T-helper 2 cell (primary cell): ENCODE measurements around the gene KMT2E.

Source experiments
- DNase-seq, 5 experiments: peaks; one replicate each; pipeline versions ENCODE4 v3.0.0 to v3.0.0-alpha.2; 2012 to 2022

KMT2E gene

DNA sequence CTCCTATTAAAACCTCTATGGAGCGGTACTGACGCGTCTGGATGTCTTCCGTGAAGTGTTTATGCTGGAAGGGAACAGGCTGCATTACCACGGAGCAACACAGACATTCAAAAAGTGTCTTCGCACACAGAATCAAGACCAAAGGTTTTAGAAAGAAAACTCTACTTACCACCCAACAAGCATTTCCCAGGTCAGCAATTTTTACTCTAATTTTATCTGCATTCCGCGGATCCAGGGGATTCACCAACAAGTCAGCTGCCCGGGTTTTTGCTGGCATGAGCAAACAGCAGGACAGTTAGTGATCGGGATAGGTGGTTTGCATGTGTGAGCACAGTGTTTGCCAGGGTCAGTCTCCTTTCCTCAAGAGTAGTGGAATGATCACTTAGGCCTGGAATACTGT is 118.8 kb downstream of the KMT2E start:
- DNase-seq: no peak

DNA sequence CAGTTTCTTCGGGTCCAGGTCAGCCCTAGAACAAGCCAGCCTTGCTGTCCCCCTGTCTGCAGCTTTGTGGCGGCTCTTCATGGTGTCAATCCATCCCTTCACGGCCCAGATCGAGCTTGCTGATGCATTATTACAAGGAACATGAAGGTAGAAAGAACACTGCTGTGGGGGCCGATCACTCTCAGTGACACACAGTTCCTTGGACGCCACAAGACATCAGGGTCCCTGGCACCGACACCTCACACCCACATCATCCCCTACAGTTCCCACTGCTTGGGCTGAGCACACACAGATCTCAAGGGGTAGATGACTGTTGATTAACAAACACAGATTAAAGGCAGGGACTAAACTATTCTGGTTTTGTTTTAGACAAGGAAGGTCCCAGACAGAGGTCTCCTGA is 119.4 kb downstream of the KMT2E start:
- DNase-seq: no peak

DNA sequence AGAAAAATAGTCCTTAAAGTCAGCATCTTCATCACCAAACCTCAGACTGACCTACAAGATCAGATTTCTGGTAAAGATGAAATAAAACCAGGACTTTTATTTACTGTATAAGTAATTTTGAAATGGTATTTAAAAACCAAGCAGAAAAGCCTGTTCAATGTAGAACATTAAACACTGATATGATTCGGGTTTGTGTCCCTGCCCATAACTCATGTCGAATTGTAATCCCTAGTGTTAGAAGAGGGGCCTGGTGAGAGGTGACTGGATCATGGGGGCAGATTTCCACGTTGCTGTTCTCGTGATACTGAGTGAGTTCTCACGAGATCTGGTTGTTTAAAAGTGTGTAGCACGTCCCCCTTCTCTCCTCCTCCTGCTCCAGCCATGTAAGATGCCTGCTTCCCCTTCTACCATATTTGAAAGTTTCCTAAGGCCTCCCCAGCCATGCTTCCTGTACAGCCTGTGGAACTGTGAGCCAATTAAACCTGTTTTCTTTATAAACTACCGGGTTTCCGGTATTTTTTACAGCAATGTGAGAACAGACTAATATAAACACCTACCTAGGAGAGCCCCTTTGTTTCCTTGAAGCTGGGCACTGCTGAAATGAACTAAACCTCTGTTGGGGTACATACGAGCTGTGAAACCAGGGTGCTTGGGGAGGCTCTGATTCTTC is 120.1 kb downstream of the KMT2E start:
- no peak for DNase-seq

DNA sequence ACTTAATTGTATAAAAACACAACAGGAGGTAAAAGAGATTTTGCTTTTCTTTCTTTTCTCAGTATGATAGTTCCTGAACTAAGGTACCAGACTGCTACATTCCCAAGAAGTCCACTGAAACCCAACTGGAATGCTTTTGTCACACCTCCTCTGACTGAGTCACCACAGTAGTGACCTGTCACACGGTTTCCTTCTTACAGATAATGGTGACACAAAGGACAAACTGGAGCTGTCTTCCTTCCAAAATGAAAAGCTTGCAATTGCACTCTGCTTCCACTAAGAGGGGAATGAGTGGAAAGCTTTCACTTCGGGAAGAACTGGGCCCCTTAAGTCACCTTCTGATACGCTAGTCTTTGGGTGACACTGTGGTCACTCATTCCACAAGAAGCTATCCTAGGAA is 122.2 kb downstream of the KMT2E start:
- no peak for DNase-seq

DNA sequence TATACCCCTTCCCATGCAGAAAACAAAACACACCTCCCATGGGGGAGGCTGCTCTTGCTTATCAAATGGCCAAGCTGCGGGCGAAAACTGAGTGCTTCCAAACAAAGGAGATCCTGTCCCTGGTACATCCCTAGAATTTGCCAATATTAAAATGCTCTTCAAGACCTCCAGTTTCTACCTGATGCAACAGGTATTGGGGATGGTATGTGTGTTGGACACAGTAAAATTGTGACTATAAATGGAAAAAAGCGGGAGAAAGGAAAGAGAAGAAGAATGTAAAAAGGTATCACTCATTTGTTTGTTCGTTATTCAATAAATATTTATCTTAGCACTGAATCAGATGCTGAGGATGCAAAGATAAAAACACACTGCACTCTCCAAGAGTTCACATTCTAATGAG is 123.9 kb downstream of the KMT2E start:
- no peak for DNase-seq

DNA sequence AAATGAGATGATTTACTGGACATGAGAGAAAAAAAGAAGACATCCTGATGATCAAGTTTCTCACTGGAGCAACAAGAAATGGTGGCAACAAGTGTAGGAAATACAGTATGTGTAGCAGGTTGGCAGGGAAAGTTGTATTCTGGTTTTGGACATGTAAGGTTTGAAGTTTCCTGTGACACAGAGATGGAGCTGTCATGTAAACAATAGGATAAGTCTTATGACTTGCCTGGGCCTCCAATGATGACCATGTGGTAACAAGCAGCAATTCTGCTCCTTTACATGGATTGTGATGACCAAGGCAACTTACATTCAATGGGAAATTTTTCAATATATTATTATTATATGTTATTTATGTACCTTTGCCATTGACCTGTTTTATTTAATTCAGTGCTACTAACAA is 125.4 kb downstream of the KMT2E start:
- DNase-seq: no peak

DNA sequence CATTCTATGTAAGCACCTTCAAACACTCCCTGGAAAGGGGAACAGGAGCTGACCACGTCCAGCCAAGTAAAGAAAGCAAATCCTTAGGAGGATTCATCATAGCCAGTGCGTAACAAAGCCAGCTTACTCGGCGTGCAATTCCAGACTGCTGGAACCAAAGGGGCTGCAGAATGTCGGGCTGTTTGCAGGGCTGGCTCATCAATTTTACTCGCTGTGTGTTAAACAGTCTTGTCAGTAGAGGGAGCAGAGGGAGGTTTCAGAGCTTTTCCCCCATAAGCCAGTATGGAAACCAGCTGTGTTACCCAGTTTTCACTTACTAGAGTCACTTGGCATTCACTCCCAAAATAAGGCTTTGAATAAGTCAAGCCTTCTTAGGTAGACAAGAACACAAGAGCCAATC is 127.1 kb downstream of the KMT2E start:
- no peak for DNase-seq

DNA sequence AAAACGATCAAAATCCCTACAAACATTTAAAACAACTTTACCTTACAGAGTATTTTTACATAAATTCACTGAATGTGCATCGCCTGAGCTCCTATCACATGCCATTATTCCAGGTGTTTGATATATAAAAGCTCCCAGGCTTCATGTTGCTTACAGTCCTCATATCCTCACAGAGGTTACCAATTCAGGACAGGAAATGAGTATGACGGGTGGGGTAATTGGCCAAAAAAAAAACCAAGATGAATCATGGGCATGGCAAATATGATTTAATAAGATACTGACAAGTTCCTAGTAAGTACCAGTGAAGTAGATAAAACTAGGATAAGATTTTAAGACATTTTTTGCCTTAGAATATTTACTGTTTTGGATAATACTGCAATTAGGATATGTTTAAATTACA is 135.8 kb downstream of the KMT2E start:
- DNase-seq: no peak

DNA sequence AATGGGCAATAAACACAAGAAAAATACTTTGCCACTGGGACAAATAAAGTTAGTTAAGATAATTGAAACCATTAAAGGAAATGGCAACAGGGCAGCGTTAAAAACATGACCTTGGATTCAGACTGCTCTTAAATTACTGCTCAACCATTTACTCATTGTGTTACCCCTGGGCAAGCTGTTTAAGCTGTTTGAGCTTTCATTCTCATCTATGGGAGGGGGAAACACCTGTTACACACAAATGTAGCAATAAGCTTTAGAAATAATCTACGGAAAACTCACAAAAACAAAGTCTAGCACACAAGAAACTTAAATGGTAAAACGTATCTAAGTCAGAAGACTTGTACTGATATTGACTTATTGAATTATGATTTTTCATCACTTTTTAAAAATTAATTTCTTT is 137.1 kb downstream of the KMT2E start:
- DNase-seq: no peak

DNA sequence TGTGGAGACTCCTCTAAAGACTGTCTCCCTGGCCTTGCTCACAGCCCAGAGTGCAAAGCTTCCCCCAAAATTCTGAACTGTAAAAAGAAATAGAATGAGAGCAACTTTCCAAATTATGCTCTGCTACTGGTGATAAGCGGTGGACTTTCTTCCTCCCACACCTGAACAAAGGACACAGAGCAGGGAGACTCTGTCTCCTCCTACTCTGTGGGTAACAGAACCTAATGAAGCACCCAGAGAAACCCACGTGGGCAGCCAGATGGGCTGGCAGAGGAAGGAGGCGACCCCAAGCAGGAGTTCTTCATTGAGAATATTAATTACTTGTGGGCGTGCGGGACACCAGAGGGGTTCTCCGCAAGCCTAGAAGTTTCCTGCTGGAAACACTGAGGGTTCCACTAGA is 139.5 kb downstream of the KMT2E start:
- DNase-seq: no peak

DNA sequence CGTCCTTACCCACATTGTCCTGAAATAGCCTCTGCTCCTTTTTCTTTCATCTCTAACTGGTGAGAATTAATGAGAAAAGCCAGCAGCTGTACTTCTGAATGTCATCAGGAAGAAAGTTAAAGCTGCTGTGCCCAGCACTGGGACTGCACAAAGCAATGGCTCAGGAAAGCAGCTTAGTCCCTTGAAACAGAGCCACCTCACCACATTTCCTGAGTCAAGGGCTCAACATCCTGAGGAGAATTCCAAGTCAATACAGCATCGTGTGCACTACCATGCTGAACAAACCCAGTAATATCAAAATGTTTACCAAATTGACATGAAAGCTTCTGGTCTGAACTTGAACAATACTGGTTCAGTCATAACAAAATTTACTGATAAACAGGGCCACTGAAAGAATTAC is 140.1 kb downstream of the KMT2E start:
- DNase-seq: no peak

DNA sequence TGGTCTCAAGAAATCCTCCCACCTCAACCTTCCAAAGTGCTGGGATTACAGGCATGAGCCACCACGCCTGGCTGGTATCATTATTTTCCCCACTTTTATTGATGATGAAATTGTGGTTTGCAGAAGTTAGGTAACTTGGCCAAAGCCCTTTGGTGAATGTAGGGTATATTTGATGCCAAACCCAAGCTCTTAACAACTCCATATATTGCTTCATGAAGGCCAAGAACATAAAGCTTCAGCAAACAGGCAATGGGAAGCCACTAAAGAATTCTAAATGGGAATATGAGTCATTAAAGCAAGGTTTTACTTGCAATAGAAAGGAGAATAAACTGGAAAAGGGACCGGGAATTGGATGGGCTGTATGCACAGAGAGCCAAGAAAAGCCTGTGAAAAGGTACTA is 142.7 kb downstream of the KMT2E start:
- DNase-seq: no peak

DNA sequence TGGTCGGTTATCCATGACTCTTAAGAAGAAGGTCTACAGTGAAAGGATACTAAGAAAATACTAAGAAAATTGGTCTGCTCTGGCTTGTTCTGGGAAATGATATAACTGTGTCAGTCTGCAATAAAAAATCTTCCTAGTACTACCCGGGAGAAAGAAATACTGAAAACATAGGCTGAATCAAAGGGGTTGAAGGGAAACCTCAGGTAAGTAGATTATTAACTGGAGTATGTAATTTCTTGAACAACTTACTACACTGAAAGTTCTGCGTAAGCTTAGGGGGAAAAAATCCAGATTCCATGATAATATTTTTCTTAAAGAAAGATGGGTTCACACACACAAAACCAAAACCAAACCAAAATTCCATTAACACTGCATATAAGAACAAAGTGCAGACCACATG is 143.3 kb downstream of the KMT2E start:
- DNase-seq: no peak

DNA sequence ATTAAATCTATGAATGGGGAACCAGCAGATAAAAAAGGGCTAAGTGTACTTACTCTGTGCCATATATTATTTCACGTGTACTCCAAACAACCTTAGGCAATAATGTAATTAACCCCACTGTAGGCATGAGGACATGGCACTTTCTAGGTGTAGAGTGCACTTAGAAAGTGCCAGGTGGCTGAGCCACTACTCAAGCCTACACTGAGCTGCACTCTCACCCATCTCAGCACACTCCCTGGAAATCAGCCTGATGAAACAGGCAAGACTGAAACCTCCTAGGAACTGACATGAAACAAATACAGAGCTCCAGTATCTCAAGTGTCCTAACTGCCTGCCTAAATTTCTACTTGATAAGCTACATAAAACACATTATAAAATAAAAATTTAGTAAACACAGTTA is 147.4 kb downstream of the KMT2E start:
- DNase-seq: no peak
